ENCODE measurements around the gene SS18. TPM values are rescaled to one million over a fixed set of nuclear protein-coding genes. Genes with fewer than 3 reads are reported as not detected.

The SS18 gene
- total RNA-seq, 1 donor from 2014 or later: 84.4 TPM

DNA sequence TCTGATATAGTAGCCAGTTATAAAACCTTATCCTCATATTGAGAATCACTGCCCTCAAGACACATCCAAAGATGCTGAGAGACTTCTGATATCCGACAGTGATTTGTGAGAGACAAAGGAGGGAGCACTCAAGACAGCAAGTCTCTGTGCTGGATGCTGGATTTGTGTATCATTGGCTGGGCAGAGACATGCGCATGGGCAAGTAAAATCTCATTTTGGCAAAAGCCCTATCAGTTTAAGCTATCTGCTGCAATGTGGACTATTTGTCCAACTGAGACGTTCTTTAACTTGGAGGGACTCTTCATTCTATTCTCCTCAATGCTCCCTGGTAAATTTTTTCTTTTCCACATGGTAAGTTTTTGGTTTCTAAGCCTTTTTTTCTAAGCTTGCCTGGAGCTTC lies 107.5 kb downstream of the SS18 start:
- Mint-ChIP-seq H3K27me3 (peaks cover 9% of the 10 kb centered on the region), H3K4me3 (ENCODE audit: low read depth) (no peak overlapping the region), H3K4me1 (ENCODE audit: low read depth) (no peaks in the 10 kb centered on the region), H3K36me3 (ENCODE audit: insufficient read depth) (no peaks in the 10 kb centered on the region), H3K27ac (no peak overlapping the region), H3K9me3 (ENCODE audit: low read depth) (no peaks in the 10 kb centered on the region)
- TF ChIP-seq, protein P1, sequence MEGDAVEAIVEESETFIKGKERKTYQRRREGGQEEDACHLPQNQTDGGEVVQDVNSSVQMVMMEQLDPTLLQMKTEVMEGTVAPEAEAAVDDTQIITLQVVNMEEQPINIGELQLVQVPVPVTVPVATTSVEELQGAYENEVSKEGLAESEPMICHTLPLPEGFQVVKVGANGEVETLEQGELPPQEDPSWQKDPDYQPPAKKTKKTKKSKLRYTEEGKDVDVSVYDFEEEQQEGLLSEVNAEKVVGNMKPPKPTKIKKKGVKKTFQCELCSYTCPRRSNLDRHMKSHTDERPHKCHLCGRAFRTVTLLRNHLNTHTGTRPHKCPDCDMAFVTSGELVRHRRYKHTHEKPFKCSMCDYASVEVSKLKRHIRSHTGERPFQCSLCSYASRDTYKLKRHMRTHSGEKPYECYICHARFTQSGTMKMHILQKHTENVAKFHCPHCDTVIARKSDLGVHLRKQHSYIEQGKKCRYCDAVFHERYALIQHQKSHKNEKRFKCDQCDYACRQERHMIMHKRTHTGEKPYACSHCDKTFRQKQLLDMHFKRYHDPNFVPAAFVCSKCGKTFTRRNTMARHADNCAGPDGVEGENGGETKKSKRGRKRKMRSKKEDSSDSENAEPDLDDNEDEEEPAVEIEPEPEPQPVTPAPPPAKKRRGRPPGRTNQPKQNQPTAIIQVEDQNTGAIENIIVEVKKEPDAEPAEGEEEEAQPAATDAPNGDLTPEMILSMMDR (IDR thresholded peaks at IDR 0.05; ENCODE audit: unreplicated experiment): no peak
- no peak for DNase-seq (ENCODE audit: low spot score, unreplicated experiment)

- Mint-ChIP-seq H3K36me3 (ENCODE audit: insufficient read depth) (no peaks in the 10 kb centered on the region), H3K27me3 (peaks cover 9% of the 10 kb centered on the region), H3K4me3 (ENCODE audit: low read depth) (no peak overlapping the region), H3K27ac (no peak overlapping the region), H3K9me3 (ENCODE audit: low read depth) (no peaks in the 10 kb centered on the region), H3K4me1 (ENCODE audit: low read depth) (no peaks in the 10 kb centered on the region)
- TF ChIP-seq, protein P1 (IDR thresholded peaks at IDR 0.05; ENCODE audit: unreplicated experiment): no peak
- DNase-seq (ENCODE audit: low spot score, unreplicated experiment): no peak
Observed at GRCh38 chr18:25982153-25982552, 108.3 kb downstream of the SS18 start.

- Mint-ChIP-seq H3K27ac (no peak overlapping the region), H3K27me3 (peaks cover 5% of the 10 kb centered on the region), H3K4me3 (ENCODE audit: low read depth) (no peak overlapping the region), H3K9me3 (ENCODE audit: low read depth) (no peaks in the 10 kb centered on the region), H3K36me3 (ENCODE audit: insufficient read depth) (no peaks in the 10 kb centered on the region), H3K4me1 (ENCODE audit: low read depth) (no peaks in the 10 kb centered on the region)
- DNase-seq (ENCODE audit: low spot score, unreplicated experiment): no peak
- TF ChIP-seq, protein P1 (IDR thresholded peaks at IDR 0.05; ENCODE audit: unreplicated experiment): no peak
Observed at GRCh38 chr18:25979369-25980040, 110.9 kb downstream of the SS18 start.

DNA sequence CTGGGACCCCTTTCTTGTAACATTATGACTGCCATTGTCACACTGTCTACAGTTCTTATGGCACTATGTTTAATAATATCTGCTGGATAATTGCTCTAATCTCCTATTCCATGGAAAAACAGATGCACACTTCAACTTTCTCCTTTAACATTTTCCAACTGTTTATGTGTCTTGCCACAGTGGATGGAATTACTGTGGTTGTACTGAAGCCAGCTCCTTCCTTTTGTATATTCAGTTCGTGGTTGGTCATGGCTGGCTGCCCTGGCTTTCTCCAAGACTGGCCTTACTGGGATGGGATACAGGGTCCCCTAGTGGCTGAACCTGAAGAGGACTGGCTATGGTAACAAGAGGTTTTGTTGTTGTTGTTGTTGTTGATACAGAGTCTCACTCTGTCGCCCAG lies 113.9 kb downstream of the SS18 start:
- Mint-ChIP-seq H3K9me3 (ENCODE audit: low read depth) (peaks cover 3% of the 10 kb centered on the region), H3K4me1 (ENCODE audit: low read depth) (no peaks in the 10 kb centered on the region), H3K27me3 (no peaks in the 10 kb centered on the region), H3K36me3 (ENCODE audit: insufficient read depth) (no peaks in the 10 kb centered on the region), H3K27ac (no peak overlapping the region), H3K4me3 (ENCODE audit: low read depth) (no peak overlapping the region)
- TF ChIP-seq, protein P1 (IDR thresholded peaks at IDR 0.05; ENCODE audit: unreplicated experiment): no peak
- no peak for DNase-seq (ENCODE audit: low spot score, unreplicated experiment)

DNA sequence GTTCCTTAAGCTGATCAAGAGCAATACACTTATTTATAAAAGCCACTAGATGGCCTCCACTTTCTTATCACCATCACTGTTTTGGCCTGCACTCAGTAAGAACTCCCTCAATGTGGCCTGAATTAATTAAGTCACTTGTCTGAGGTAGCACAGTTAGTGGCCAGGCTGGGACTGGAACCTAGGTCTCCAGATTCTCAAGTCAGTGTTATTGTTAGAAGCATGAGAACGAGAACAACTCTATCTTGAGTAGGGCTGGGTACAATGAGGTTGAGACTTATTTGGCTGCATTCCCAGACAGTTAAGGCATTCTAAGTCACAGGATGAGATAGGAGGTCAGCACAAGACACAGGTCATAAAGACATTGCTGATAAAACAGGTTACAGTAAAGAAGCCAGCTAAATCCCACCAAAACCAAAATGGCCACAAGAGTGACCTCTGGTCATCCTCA lies 115.8 kb downstream of the SS18 start:
- TF ChIP-seq, protein P1 (IDR thresholded peaks at IDR 0.05; ENCODE audit: unreplicated experiment): no peak
- Mint-ChIP-seq H3K4me1 (ENCODE audit: low read depth) (no peaks in the 10 kb centered on the region), H3K4me3 (ENCODE audit: low read depth) (no peak overlapping the region), H3K9me3 (ENCODE audit: low read depth) (peaks cover 3% of the 10 kb centered on the region), H3K27me3 (no peaks in the 10 kb centered on the region), H3K36me3 (ENCODE audit: insufficient read depth) (no peaks in the 10 kb centered on the region), H3K27ac (no peak overlapping the region)
- no peak for DNase-seq (ENCODE audit: low spot score, unreplicated experiment)

Other genes with a start within 250 kb of the SS18 start
- gene PSMA8, start 43.3 kb upstream of the SS18 start, total RNA-seq: 0.29 TPM in 1 of 2 replicates, not detected in the other
- gene TAF4B, start 135.8 kb upstream of the SS18 start, total RNA-seq: 1.8 and 2.2 TPM in 2 replicates

All from progenitor cell of endocrine pancreas (in vitro differentiated cells).